NT2/D1 (cell line): ENCODE results near the gene KIF19.

Experiments
- YY1 ChIP-seq: IDR thresholded peaks from 2 replicates; pipeline ENCODE4 v1.6.1; 2011; ENCODE audit not compliant: insufficient read length, insufficient read depth
- ZNF274 ChIP-seq: IDR thresholded peaks from 2 replicates; pipeline ENCODE4 v1.6.1; 2011; ENCODE audit warnings: mild to moderate bottlenecking, low read depth, low read length

GRCh38 chr17:74396567-74396966, 70.5 kb downstream of the KIF19 start:
- TF ChIP-seq ZNF274: no peak
- no peak for TF ChIP-seq YY1
